ENCODE results near the gene FAM180A. TPM values are rescaled to one million over a fixed set of nuclear protein-coding genes. Genes with fewer than 3 reads are reported as not detected.

FAM180A gene
- total and polyA plus RNA-seq, 10 of the 15 experiments (the other 5 are each of a cell fraction or from before 2014, with no cell fraction given) = not detected

DNA sequence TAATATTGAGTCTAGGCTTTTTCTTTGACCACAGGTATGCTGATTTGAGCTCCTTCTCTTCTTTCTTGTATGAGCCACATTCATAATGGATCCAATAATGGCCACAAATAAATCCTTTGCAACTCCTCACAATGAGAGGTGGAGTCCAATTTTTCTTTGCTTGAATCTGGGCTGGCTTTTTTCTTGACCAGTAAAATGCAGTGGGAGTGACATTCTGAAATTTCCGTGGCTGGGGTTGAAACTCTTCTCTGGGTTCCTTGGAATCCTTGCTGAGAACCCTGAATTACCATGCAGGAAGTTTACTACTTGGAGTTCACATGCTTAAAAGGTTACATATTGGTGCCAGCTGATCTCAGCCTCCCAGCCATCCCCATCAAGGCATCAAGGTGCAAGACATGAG is 22.4 kb upstream of the FAM180A start:
- no peak for ATAC-seq

DNA sequence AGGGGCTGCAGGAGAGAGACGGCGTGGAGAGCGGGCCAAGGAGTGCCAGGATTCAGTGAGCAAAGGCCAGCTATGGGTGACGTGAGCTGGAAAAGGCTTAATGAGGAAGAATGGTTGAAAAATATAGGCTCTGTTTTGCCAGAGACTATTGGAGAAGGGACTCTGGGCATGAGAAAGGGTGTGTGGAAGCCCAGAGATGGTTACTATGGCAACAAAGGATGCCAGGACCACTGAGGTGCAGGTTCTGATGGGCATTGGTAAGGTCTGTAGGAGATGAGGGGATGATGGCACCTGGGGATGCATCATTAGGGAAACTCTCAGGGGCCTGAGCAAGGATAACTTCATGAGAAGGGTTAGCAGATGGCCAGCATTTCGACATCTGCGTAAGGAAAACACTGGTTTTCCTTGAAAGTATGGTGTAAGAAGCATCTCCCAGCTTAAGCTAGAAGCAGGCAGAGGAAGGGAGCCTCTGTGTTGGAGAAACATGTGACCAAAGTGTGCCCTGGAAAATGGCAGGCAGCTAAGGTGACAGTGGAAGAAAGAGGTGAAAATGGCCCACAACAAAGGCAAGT is 21.6 kb upstream of the FAM180A start:
- Histone ChIP-seq H3K36me3 (ENCODE audit: control insufficient read depth in 2 of 2, insufficient read depth in 2 of 2, low read length in 1 of 2) (no peaks in the 10 kb centered on the region), H3K9me3 (replicated peaks; ENCODE audit: control insufficient read depth, insufficient read depth, low read length) (no peaks in the 10 kb centered on the region), H3K4me1 (ENCODE audit: control insufficient read depth, insufficient read depth, low read length) (no peaks in the 10 kb centered on the region), H3K79me2 (ENCODE audit: control insufficient read depth, insufficient read depth, low read length) (no peaks in the 10 kb centered on the region), H3K27me3 (replicated peaks in 1 of 2; ENCODE audit: control insufficient read depth in 2 of 2, insufficient read depth in 2 of 2, low read length in 1 of 2) (no peaks in the 10 kb centered on the region; a peak in 1 of 4 replicates), H4K20me1 (ENCODE audit: control insufficient read depth, insufficient read depth) (no peaks in the 10 kb centered on the region), H3K9ac (ENCODE audit: control insufficient read depth, insufficient read depth, low read length) (no peak overlapping the region), H2AFZ (ENCODE audit: control insufficient read depth, low read depth, low read length) (no peak overlapping the region), H3K4me2 (ENCODE audit: control insufficient read depth, insufficient read depth) (no peak overlapping the region), H3K27ac (ENCODE audit: control insufficient read depth, insufficient read depth) (no peak overlapping the region), H3K4me3 (no peak overlapping the region)
- SMC1A ChIA-PET (ENCODE audit: uncharacterized antibody, unreplicated experiment) = no interaction called here
- RAD21 ChIA-PET (ENCODE audit: unreplicated experiment) = no interaction called here
- intact Hi-C loops (cut with micrococcal nuclease; ENCODE audit: unreplicated experiment) = no loop called here
- in situ Hi-C loops (cut with MboI) = no loop called here
- POLR2A ChIA-PET = no interaction called here
- CTCF ChIA-PET = interaction anchor here (0.5 kb wide), 1 partner anchor 20 kb away, joined by 3 read pairs; no protein-coding TSS in a partner anchor
- 59% methylated on average over 6 of the region's 6 CpGs for WGBS (ENCODE audit: insufficient coverage, insufficient replicate concordance, low lambda C conversion rate, missing lambda C conversion rate)
- no TSS peak for BruUV-seq (replicated peaks)
- ATAC-seq = no peak
- no peak for FAIRE-seq
- DNase-seq (ENCODE audit: low read depth, low spot score) = no peak
- TF ChIP-seq CBX5 (IDR thresholded peaks at IDR 0.05; ENCODE audit: low read depth) = no peak
- TF ChIP-seq, protein P1, sequence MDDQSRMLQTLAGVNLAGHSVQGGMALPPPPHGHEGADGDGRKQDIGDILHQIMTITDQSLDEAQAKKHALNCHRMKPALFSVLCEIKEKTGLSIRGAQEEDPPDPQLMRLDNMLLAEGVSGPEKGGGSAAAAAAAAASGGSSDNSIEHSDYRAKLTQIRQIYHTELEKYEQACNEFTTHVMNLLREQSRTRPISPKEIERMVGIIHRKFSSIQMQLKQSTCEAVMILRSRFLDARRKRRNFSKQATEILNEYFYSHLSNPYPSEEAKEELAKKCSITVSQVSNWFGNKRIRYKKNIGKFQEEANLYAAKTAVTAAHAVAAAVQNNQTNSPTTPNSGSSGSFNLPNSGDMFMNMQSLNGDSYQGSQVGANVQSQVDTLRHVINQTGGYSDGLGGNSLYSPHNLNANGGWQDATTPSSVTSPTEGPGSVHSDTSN (IDR thresholded peaks at IDR 0.05; ENCODE audit: insufficient replicate concordance, low read depth, low read length) = no peak
- no peak for TF ChIP-seq CBX3 (IDR thresholded peaks at IDR 0.05; ENCODE audit: borderline replicate concordance, low read depth)
- TF ChIP-seq POLR2AphosphoS5 (IDR thresholded peaks at IDR 0.05; ENCODE audit: low read length) = no peak
- TF ChIP-seq PML (IDR thresholded peaks at IDR 0.05; ENCODE audit: low read length) = no peak
- TF ChIP-seq, protein P2, sequence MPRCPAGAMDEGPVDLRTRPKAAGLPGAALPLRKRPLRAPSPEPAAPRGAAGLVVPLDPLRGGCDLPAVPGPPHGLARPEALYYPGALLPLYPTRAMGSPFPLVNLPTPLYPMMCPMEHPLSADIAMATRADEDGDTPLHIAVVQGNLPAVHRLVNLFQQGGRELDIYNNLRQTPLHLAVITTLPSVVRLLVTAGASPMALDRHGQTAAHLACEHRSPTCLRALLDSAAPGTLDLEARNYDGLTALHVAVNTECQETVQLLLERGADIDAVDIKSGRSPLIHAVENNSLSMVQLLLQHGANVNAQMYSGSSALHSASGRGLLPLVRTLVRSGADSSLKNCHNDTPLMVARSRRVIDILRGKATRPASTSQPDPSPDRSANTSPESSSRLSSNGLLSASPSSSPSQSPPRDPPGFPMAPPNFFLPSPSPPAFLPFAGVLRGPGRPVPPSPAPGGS (IDR thresholded peaks at IDR 0.05; ENCODE audit: borderline replicate concordance, insufficient read depth, low read depth, low read length, poor library complexity, severe bottlenecking) = no peak
- TF ChIP-seq, protein P3, sequence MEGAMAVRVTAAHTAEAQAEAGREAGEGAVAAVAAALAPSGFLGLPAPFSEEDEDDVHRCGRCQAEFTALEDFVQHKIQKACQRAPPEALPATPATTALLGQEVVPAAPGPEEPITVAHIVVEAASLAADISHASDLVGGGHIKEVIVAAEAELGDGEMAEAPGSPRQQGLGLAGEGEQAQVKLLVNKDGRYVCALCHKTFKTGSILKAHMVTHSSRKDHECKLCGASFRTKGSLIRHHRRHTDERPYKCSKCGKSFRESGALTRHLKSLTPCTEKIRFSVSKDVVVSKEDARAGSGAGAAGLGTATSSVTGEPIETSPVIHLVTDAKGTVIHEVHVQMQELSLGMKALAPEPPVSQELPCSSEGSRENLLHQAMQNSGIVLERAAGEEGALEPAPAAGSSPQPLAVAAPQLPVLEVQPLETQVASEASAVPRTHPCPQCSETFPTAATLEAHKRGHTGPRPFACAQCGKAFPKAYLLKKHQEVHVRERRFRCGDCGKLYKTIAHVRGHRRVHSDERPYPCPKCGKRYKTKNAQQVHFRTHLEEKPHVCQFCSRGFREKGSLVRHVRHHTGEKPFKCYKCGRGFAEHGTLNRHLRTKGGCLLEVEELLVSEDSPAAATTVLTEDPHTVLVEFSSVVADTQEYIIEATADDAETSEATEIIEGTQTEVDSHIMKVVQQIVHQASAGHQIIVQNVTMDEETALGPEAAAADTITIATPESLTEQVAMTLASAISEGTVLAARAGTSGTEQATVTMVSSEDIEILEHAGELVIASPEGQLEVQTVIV (IDR thresholded peaks at IDR 0.05; ENCODE audit: borderline replicate concordance, partially characterized antibody) = no peak
- no peak for TF ChIP-seq POLR2AphosphoS2 (IDR thresholded peaks at IDR 0.05; ENCODE audit: low read depth, low read length)

More for the DNA sequence above, 22.4 kb upstream of the FAM180A start:
- POLR2A ChIA-PET = no interaction called here
- FAIRE-seq = no peak
- H3K36me3 ChIP-seq (ENCODE audit: control insufficient read depth in 2 of 2, insufficient read depth in 2 of 2, low read length in 1 of 2) = no peaks in the 10 kb centered on the region
- no peaks in the 10 kb centered on the region for H4K20me1 ChIP-seq (ENCODE audit: control insufficient read depth, insufficient read depth)
- H2AFZ ChIP-seq (ENCODE audit: control insufficient read depth, low read depth, low read length) = no peak overlapping the region
- H3K79me2 ChIP-seq (ENCODE audit: control insufficient read depth, insufficient read depth, low read length) = no peaks in the 10 kb centered on the region
- no peak overlapping the region for H3K9ac ChIP-seq (ENCODE audit: control insufficient read depth, insufficient read depth, low read length)
- WGBS (ENCODE audit: insufficient coverage, insufficient replicate concordance, low lambda C conversion rate, missing lambda C conversion rate) = 0% methylated on average over 1 of the region's 1 CpG
- intact Hi-C loops (cut with micrococcal nuclease; ENCODE audit: unreplicated experiment) = no loop called here
- no peaks in the 10 kb centered on the region for H3K4me1 ChIP-seq (ENCODE audit: control insufficient read depth, insufficient read depth, low read length)
- H3K27ac ChIP-seq (ENCODE audit: control insufficient read depth, insufficient read depth) = no peak overlapping the region
- no TSS peak for BruUV-seq (replicated peaks)
- SMC1A ChIA-PET (ENCODE audit: uncharacterized antibody, unreplicated experiment) = no interaction called here
- RAD21 ChIA-PET (ENCODE audit: unreplicated experiment) = no interaction called here
- H3K4me2 ChIP-seq (ENCODE audit: control insufficient read depth, insufficient read depth) = no peak overlapping the region
- no peak for DNase-seq (ENCODE audit: low read depth, low spot score)
- no peaks in the 10 kb centered on the region for H3K9me3 ChIP-seq (replicated peaks; ENCODE audit: control insufficient read depth, insufficient read depth, low read length)
- TF ChIP-seq YBX1 (IDR thresholded peaks at IDR 0.05) = no peak
- no peak for TF ChIP-seq RAD21 (IDR thresholded peaks at IDR 0.05; ENCODE audit: insufficient read depth, low read depth, low read length)
- no peak for TF ChIP-seq MXI1 (IDR thresholded peaks at IDR 0.05; ENCODE audit: low read depth, low read length)
- TF ChIP-seq MEF2A (IDR thresholded peaks at IDR 0.05; ENCODE audit: insufficient read depth, low read depth, low read length) = no peak
- TF ChIP-seq CBX5 (IDR thresholded peaks at IDR 0.05; ENCODE audit: low read depth) = no peak
- no peak for TF ChIP-seq HCFC1 (IDR thresholded peaks at IDR 0.05; ENCODE audit: low read length)
- TF ChIP-seq, protein P4, sequence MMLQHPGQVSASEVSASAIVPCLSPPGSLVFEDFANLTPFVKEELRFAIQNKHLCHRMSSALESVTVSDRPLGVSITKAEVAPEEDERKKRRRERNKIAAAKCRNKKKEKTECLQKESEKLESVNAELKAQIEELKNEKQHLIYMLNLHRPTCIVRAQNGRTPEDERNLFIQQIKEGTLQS (IDR thresholded peaks at IDR 0.05; ENCODE audit: borderline replicate concordance, extremely low read depth, low read depth, low read length) = no peak
- TF ChIP-seq IKZF2 (IDR thresholded peaks at IDR 0.05) = no peak
- no peak for TF ChIP-seq JUND (IDR thresholded peaks at IDR 0.05; ENCODE audit: low read depth, low read length)
- no peaks in the 10 kb centered on the region; a peak in 1 of 4 replicates for H3K27me3 ChIP-seq (replicated peaks in 1 of 2; ENCODE audit: control insufficient read depth in 2 of 2, insufficient read depth in 2 of 2, low read length in 1 of 2)
- H3K4me3 ChIP-seq = no peak overlapping the region
- in situ Hi-C loops (cut with MboI) = no loop called here
- CTCF ChIA-PET = interaction anchor here (0.5 kb wide), 1 partner anchor 21 kb away, joined by 3 read pairs; no protein-coding TSS in a partner anchor

Measured in GM12878 (cell line).